HG03521 (cell line): ENCODE results near the gene NPC1L1.

Experiments
- ATAC-seq: cut with Tn5 transposase; IDR thresholded peaks from one replicate; pipeline ENCODE4 v1.9.1; 2021; ENCODE audit warnings: mild to moderate bottlenecking, moderate library complexity; ENCODE audit not compliant: unreplicated experiment

NPC1L1 gene, protein sequence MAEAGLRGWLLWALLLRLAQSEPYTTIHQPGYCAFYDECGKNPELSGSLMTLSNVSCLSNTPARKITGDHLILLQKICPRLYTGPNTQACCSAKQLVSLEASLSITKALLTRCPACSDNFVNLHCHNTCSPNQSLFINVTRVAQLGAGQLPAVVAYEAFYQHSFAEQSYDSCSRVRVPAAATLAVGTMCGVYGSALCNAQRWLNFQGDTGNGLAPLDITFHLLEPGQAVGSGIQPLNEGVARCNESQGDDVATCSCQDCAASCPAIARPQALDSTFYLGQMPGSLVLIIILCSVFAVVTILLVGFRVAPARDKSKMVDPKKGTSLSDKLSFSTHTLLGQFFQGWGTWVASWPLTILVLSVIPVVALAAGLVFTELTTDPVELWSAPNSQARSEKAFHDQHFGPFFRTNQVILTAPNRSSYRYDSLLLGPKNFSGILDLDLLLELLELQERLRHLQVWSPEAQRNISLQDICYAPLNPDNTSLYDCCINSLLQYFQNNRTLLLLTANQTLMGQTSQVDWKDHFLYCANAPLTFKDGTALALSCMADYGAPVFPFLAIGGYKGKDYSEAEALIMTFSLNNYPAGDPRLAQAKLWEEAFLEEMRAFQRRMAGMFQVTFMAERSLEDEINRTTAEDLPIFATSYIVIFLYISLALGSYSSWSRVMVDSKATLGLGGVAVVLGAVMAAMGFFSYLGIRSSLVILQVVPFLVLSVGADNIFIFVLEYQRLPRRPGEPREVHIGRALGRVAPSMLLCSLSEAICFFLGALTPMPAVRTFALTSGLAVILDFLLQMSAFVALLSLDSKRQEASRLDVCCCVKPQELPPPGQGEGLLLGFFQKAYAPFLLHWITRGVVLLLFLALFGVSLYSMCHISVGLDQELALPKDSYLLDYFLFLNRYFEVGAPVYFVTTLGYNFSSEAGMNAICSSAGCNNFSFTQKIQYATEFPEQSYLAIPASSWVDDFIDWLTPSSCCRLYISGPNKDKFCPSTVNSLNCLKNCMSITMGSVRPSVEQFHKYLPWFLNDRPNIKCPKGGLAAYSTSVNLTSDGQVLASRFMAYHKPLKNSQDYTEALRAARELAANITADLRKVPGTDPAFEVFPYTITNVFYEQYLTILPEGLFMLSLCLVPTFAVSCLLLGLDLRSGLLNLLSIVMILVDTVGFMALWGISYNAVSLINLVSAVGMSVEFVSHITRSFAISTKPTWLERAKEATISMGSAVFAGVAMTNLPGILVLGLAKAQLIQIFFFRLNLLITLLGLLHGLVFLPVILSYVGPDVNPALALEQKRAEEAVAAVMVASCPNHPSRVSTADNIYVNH (N-terminal part only)

GRCh38 chr7:44541028-44541869 is at the start of gene NPC1L1:
TSS of gene NPC1L1 (minus strand) at chr7:44541330. CDS start at chr7:44541259, 71 bp downstream.
- no peak for ATAC-seq

- ATAC-seq = no peak
These were observed 49.8 kb upstream of the NPC1L1 start for GRCh38 chr7:44590910-44591309.

DNA sequence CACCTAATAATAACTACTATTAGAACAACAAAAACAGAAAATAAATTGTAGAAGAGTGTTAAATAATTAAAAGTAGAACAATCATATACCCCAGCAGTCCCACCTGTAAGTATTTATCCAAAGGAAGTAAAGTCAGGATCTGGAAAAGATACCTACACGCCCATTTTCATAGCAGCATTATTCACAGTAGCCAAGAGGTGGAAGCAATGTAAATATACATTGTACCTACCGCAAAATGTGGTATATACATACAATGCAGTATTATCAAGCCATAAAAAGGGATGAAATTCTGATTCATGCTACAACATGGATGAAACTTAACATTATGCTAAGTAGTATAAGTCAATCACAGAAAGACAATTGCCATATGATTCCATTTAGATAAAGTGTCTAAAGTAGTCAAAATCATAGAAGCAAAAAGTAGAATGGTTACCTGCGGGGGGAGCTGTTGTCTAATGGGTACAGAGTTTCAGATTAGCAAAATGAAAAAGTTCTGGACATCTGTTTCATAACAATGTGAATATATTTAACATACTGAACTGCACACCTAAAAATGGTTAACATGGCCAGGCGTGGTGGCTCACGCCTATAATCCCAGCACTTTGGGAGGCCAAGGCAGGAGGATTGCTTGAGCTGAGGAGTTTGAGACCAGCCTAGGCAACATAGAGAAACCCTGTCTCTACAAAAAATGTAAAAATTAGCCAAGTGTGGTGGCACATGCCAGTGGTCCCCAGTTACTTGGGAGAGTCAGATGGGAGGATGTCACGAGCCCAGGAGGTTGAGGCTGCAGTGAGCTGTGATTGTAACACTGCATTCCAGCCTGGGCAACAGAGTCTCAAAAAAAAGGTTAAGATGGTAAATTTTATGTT is 46.9 kb upstream of the NPC1L1 start:
- no peak for ATAC-seq

GRCh38 chr7:44583146-44583865 is 42.2 kb upstream of the NPC1L1 start:
- no peak for ATAC-seq

DNA sequence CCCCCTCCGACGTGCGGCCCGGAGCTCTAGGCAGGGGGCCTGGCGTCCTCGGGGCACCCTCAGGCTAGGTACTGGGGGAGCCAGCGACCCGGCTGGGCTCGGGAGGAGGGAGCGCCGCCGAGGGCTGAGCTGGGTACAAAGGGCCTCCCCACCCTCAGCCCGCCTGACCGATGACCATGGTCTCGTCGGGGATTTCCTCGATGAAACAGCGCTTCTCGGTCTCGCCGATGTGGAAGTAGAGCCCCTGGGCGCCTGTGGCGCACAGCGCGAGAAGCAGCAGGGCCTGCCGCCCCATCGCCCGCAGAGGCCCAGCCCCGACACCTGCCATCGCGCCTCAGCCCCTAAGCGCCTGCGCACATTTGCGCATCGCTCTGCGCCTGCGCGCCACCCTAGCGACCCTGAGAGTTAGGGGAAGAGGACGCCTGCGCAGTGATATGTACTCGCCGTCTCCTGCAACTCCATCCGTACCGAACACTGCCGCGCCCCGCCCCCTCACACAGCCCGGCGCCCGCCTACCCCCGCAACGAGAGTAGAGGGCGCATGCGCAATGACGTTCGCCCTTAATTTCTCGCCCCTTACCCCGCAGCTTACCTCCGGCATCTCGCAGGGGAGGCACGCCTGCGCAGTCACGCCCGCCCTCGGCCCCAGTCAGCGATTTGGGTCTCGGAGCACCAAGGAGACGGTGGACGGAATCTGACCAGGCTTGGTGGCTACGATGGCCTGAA is 40.9 kb upstream of the NPC1L1 start, which contains the start of gene TMED4:
TMED4 (minus strand) TSS at position 353 of the 725 bp plus-strand sequence; CDS start at position 328, 25 bp downstream.
- ATAC-seq = peak; percentile 89

DNA sequence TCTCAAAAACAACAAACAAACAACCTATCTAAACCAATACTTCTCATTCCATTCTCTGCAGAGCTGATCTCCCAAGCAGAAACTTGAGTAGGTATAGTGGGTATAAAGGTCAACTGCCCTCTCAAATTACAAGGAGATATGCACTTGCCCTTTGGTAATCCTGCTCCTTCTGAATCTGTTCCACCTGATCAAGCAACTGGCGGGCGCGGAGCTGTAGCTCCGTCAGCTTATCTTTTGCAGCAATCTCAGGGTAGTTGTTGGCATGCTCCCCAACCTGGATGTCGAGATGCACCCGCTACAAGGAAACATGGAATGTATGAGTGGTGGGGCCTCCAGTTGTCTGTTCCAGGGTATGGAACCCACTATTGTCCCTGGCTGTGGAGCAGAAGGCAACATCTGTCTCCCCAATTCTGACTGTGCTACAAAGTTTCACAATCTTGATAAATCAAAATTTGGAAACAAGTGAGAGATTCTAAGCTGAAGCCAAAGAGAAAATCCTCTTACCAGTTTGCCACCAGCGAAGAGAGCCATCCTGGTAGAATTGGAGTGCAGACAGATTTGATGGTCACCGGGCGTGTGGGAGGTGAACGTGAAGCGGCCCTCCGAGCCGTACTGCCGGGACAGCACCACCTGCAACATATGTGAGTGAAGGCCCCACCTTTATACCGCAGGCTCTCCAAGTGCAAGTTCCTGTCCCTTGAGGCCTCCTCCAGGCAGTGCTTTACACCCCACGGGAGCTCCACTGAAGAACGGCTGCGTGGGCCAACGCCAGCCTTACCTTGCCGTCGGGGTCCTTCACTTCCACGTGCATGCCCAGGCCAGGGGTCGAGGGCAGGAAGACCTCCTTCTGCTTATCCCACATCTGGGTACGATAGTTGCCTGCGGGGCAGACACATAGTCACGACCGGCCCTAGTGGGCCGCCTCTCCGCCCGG is 40.1 kb upstream of the NPC1L1 start:
- peak; percentile 14 for ATAC-seq

DNA sequence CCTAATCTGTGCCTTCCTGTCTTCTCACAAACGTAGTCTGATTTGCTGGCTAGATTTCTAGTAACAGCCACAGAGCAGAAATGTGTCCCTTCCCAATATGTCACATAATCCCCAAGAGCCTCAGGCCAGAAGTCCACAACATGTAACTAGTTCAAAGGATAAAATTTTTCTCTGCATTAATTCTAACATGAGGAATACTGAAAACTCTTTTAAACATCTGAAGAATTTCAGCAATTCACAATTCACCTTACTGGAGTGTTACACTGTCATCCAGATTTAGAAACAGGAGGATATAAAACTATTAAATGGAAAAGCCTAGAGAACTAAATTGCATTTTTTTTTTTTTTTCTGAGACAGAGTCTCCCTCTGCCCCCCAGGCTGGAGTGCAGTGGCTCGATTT is 35.1 kb upstream of the NPC1L1 start:
- ATAC-seq = no peak

DNA sequence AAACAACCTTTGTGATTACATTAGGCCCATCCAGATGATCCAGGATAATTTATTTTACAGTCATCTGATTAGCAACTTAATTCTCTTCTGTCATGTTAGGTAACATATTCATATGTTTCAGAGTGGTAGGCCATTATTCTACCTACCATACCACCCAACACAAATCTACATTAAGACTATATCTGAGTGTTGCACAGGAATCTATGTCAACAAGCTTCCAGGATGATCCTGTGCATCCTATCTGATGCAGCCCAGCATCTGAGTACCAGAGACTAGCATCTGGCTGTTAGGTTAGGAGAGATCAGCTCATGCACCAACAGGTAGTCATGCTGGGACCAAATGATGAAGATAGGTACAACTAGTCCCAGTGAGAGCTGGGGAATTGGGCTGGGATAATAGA is 33.9 kb upstream of the NPC1L1 start:
- no peak for ATAC-seq

DNA sequence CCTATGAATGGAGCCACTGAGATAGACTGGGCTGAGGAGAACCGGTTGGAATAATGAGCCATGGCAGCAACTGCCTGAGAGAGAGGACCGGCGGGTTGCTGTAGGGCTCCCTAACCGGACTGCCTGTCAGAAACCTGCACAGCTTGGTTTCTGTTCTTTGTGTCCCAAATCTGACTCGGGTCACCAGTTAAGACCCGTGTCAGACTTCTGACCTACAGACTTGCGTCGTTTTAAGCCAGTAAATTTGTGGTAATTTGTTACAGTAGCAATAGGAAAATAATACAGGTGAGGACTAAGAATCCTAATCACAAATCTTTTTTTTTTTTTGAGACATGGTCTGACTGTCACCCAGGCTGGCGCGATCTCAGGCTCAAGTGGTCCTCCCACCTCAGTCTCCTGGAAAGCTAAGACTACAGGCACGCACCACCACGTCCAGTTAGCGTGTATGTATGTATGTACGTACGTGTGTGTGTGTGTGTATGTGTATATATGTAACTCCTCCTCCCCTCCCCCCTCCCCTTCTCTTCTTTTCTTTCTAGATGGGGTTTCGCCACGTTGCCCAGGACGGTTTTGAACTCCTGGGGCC is 33.2 kb upstream of the NPC1L1 start:
- no peak for ATAC-seq

DNA sequence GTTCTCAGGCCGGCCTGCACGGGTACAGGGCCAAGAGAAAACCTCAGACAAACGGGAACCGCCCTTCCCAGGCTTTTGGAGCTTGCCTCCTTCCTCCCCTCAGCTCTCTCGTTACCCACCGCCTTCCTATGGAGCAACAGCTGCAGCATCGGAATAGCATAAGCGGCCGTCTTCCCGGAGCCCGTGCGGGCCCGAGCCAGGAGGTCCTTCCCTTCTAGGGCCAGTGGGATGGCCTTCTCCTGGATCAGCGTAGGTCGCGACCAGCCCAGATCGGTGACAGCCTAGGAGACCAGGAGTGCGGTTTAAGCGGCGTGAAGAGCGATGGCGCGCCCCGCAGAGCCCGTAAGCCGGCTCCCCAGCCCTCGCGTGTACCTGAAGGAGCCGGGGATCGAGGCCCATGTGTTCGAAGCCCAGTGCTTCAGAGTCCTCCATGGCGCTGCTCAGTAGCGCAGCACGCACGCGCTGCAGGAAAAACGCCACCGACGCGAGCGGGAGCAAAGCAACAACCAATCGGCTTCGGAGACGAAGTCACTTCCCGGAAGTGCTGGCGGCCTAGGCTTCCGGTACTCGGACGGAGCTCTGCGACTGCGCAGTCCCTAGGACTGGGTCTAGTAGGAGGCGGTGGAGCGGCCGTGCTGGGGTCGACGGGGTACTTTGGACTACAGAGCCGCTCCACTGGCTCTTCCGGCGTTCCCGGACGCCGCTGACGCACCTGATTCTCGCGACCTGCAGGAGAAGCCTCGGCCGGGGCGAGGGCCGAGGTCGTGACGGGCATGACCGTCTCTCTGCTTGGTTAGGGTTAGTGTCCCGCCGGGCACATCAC is 32.5 kb upstream of the NPC1L1 start, which contains the start of gene DDX56:
DDX56 (minus strand) TSS at position 445 of the 823 bp plus-strand sequence; CDS start at position 432, 13 bp downstream.
- peak; percentile 83 for ATAC-seq

DNA sequence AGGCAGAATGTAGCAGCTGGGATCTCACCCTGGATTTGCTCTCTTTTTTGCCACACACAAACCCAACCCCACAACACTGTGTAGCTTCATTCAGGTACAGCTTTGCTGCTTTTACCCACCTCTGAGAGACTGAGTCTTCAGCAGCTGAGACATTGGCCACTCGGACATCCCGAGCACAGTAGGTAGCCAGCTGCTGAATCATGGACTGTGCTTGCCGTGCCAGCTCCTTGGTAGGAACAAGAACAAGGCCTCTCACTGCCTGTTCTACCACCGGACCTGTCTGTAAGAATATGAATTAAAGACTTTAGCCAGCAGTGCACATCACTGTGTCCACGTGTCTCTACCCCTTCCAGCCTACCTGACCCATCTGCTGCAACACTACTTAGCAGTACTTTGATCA is 31.6 kb upstream of the NPC1L1 start:
- no peak for ATAC-seq

DNA sequence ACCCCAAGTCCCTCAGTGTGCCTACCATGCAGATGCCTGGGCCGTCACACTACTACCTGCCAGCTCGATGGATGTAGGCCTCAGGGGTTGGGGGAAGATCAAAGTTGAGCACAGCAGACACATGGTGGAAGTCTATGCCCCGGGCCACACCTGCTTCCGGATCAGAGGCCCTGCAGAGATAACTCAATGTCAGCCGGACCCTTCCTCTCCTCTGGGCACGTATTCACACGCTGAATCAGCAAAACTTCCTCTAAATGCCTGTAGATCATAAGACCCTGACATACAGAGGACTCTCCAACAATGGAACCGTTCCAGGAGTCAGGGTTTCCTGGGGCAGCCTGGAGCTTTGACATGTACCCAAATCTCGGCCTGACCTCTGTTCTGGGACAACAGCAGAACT is 28.8 kb upstream of the NPC1L1 start:
- ATAC-seq = no peak

DNA sequence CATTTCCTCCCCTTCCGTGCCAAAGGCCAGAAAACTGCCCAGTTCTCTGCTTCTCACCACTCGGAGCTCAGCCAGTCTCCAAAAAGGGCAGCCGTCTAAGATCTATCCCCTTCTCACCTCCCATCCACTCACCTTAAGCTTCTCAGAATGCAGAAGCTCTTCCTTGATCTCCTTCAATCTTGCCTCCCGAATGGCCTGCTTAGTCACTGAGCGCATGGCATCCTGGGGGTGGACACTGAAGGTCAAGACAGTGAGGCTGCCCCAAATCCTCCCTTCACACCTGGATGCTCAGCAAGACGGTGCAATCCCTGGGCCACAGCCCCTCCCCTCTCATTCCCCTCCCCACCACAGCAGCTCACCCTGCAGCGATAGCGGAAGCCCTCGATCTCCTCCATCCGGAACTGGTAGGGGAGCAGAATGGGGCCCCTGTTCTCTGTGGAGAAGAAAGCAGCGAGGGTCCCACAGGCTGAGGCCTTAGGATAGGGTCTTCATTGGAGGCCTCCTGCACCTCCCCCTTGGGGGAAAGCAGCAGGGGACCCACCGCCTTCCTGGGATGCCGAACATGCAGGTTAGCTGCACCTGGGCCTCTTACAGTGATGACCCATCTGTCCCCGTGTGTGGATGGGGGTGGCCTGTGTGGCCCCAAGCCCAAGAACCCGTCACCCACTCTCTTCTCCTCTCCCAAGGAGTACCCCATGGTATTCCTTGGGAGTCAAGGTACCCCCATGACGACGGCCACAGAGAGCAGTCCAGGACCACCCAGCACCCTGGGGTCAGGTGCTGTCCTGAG is 27.8 kb upstream of the NPC1L1 start:
- ATAC-seq = no peak

DNA sequence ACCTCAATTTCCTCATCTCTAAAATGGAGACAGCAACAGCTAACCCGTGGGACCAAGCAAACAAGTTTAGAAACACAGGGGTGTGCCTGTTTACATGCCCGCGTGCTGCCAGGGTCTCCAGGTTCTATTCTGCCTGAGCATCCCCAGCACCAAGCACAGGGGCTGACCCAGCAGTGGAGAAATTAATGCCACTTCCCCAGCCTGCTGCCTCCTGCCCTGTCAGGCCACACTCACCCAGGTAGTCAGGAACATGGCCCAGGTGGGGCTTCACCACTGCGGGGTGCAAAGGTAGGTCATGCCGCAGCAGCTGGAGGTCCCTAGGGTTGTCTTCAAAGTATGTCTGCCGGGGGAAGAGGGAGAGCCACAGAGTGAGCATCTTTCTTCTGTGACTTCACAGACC is 26.8 kb upstream of the NPC1L1 start:
- no peak for ATAC-seq
